Lower leg skin (tissue), 4 donors: Measurements from ENCODE around the gene KCNMA1. TPM values are rescaled to one million over a fixed set of nuclear protein-coding genes. Genes with fewer than 3 reads are reported as not detected.

Experiments
- DNase-seq, 2 donors: peaks; one replicate each; pipeline ENCODE4 v3.0.0-alpha.2; 2019; ENCODE audit warnings: low spot score in 2 of 2
- H3K4me3 ChIP-seq: fragments of 200-600 bp; sonication (generic); 2 replicates; pipeline ENCODE4 v1.5.1; 2017; ENCODE audit warnings: mild to moderate bottlenecking, low read depth; ENCODE audit not compliant: poor library complexity, severe bottlenecking
- POLR2A ChIP-seq, 2 donors: fragments of 450-650 bp; IDR thresholded peaks; one replicate each; pipeline ENCODE4 v1.6.1; 2016 to 2017; ENCODE audit warnings: antibody characterized with exemption in 2 of 2, mild to moderate bottlenecking in 1 of 2, moderate library complexity in 1 of 2
- WGBS, 2 donors: methylation state at CpG; one replicate each; pipeline ENCODE4 v1.1.5; 2018; 5-methylcytosine and 5-hydroxymethylcytosine counted together
- intact Hi-C: fragments of 100-400 bp; cut with DNase I; formaldehyde crosslinking; loops from one replicate; pipeline ENCODE4 v1.15.0; 2023; ENCODE audit warnings: low total_unique reads
- total RNA-seq, 4 donors: library from RNA; depleted of rRNA; stranded (reverse); fragments of >200 nt; gene quantifications; one replicate each; pipeline ENCODE4 v1.1.0, GENCODE V29; 2016
- TF ChIP-seq, protein P1 (sequence below), 3 donors: fragments of 450-650 bp; IDR thresholded peaks; one replicate each; pipeline ENCODE4 v1.5.1; 2016; ENCODE audit warnings: antibody characterized with exemption in 3 of 3, mild to moderate bottlenecking in 3 of 3, moderate library complexity in 2 of 3

Gene KCNMA1
- total RNA-seq, 4 donors from 2014 or later, result 4.1 to 9.9 (median 6.5) TPM

- intact Hi-C loops, result no loop called here
- TF ChIP-seq, protein P1, sequence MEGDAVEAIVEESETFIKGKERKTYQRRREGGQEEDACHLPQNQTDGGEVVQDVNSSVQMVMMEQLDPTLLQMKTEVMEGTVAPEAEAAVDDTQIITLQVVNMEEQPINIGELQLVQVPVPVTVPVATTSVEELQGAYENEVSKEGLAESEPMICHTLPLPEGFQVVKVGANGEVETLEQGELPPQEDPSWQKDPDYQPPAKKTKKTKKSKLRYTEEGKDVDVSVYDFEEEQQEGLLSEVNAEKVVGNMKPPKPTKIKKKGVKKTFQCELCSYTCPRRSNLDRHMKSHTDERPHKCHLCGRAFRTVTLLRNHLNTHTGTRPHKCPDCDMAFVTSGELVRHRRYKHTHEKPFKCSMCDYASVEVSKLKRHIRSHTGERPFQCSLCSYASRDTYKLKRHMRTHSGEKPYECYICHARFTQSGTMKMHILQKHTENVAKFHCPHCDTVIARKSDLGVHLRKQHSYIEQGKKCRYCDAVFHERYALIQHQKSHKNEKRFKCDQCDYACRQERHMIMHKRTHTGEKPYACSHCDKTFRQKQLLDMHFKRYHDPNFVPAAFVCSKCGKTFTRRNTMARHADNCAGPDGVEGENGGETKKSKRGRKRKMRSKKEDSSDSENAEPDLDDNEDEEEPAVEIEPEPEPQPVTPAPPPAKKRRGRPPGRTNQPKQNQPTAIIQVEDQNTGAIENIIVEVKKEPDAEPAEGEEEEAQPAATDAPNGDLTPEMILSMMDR (IDR thresholded peaks at IDR 0.05), result no peak
- TF ChIP-seq POLR2A (IDR thresholded peaks at IDR 0.05), result no peak
- WGBS, 2 donors, result 90 to 94% methylated on average over 5 of the region's 5 CpGs
- DNase-seq, result no peak
- H3K4me3 ChIP-seq, result no peak overlapping the region
Measured at GRCh38 chr10:77616766-77617165, 20.8 kb downstream of the KCNMA1 start.

DNA sequence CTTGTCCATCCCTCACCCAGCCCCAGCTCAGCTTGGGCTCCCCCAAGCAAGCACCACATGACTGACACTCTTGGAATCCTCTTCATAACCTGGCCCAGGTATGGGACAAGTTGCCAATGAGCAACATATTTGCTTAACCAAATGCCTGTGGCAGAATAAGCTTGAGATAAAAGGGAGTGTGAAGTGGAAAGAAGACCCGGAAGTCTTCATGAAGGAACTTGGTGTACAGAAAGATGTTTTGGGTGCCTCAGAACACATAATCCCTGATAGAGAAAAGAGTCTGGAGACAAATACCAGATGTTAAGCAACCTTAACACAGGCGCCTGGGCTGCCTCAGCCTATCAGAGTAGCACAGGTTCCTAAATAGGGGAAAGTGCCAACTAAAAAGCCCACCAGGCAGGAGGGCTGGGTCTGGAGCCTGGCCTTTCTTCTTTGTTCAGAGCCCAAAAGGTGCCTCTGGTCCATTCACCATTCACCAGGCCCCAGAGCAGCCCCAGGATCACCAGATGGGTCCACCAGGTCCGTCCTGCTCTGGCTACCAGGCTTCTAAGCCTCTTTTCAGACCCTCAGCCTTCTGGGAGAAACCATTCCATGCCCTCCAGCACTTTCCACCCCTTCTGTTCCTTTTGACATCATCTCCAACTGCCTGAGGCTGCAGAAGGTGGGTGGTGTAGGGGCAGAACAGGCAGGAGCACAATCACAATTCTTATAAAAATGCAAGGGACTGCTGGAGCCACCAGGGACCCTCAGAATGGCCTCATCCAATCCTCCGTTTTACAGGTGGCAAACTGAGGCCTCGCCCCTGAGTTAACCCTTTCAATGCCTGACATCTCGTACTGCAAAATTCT lies 22.6 kb downstream of the KCNMA1 start:
- TF ChIP-seq, protein P1 (IDR thresholded peaks at IDR 0.05), result no peak
- no peak for TF ChIP-seq POLR2A (IDR thresholded peaks at IDR 0.05)
- 67 to 72% methylated on average over 6 of the region's 6 CpGs for WGBS, 2 donors
- intact Hi-C loops, result no loop called here
- DNase-seq, result no peak
- no peak overlapping the region for H3K4me3 ChIP-seq

GRCh38 chr10:77613476-77614130 lies 24.0 kb downstream of the KCNMA1 start:
- TF ChIP-seq, protein P1 (IDR thresholded peaks at IDR 0.05), result no peak
- no peak for TF ChIP-seq POLR2A (IDR thresholded peaks at IDR 0.05)
- intact Hi-C loops, result no loop called here
- no peak overlapping the region for H3K4me3 ChIP-seq
- 47 to 57% methylated on average over 9 of the region's 9 CpGs for WGBS, 2 donors
- DNase-seq, result no peak

GRCh38 chr10:77611670-77612069 lies 25.9 kb downstream of the KCNMA1 start:
- 98 to 100% methylated on average over 2 of the region's 2 CpGs for WGBS, 2 donors
- no peak overlapping the region for H3K4me3 ChIP-seq
- no peak for DNase-seq
- intact Hi-C loops, result no loop called here
- TF ChIP-seq, protein P1 (IDR thresholded peaks at IDR 0.05), result no peak
- TF ChIP-seq POLR2A (IDR thresholded peaks at IDR 0.05), result no peak

DNA sequence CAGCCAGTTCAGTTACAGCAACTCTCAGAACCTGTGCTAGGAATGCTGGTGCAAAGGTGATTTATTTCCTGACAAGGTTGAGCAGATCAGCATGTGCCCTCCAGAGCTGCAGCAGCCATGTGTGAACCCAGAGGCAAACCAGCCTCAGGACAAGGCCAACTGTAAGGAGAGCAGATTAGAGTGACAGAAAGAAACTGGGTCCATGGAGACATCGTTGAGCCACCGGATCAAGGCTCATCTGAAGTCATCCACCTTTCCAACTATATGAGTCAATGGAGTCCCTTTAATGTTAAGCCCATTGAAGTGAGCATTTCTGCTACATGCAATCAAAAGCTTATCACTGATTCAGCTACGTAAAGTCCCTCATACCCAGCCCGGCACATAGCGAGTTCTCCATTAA lies 26.4 kb downstream of the KCNMA1 start:
- H3K4me3 ChIP-seq, result no peak overlapping the region
- intact Hi-C loops, result no loop called here
- DNase-seq, result no peak
- TF ChIP-seq, protein P1 (IDR thresholded peaks at IDR 0.05), result no peak
- TF ChIP-seq POLR2A (IDR thresholded peaks at IDR 0.05), result no peak
- 90 to 97% methylated on average over 5 of the region's 5 CpGs for WGBS, 2 donors
